ENCODE measurements around the gene UBTD1.
"Not testable (repeated sequence)": the region's sequence is repeated elsewhere in the genome, so short reads cannot be mapped to it uniquely, and the experiment has no call there.

UBTD1 gene

GRCh38 chr10:97498841-97499560 is at the start of gene UBTD1:
TSS of gene UBTD1 (plus strand) at chr10:97498924. CDS start at chr10:97499204, 280 bp downstream.
- DNase-seq (ENCODE audit: low read depth in 2 of 2) = peak in 1 of 2 donors; percentile 6

GRCh38 chr10:97450828-97451227 is 47.9 kb upstream of the UBTD1 start:
- no peak for DNase-seq (ENCODE audit: low read depth in 2 of 2)

- DNase-seq (ENCODE audit: low read depth in 2 of 2) = no peak
Measured at GRCh38 chr10:97451605-97452004, 47.1 kb upstream of the UBTD1 start.

- no peak for DNase-seq (ENCODE audit: low read depth in 2 of 2)
Measured at GRCh38 chr10:97452352-97452751, 46.4 kb upstream of the UBTD1 start.

- peak in 1 of 2 donors; percentile 8 for DNase-seq (ENCODE audit: low read depth in 2 of 2)
Measured at GRCh38 chr10:97454330-97455036, 44.2 kb upstream of the UBTD1 start.

GRCh38 chr10:97456034-97456685 is 42.6 kb upstream of the UBTD1 start:
- DNase-seq (ENCODE audit: low read depth in 2 of 2) = no peak

- DNase-seq (ENCODE audit: low read depth in 2 of 2) = no peak
Measured at GRCh38 chr10:97456686-97457065, 42.0 kb upstream of the UBTD1 start.

- DNase-seq (ENCODE audit: low read depth in 2 of 2) = no peak
Measured at GRCh38 chr10:97459111-97459510, 39.6 kb upstream of the UBTD1 start.

- no peak for DNase-seq (ENCODE audit: low read depth in 2 of 2)
Measured at GRCh38 chr10:97459933-97460332, 38.8 kb upstream of the UBTD1 start.

- no peak for DNase-seq (ENCODE audit: low read depth in 2 of 2)
Measured at GRCh38 chr10:97462309-97462708, 36.4 kb upstream of the UBTD1 start.

- no peak for DNase-seq (ENCODE audit: low read depth in 2 of 2)
Measured at GRCh38 chr10:97463363-97464132, 35.2 kb upstream of the UBTD1 start.

- DNase-seq (ENCODE audit: low read depth in 2 of 2) = no peak
Measured at GRCh38 chr10:97464226-97464625, 34.5 kb upstream of the UBTD1 start.

GRCh38 chr10:97465982-97466381 is 32.7 kb upstream of the UBTD1 start:
- no peak for DNase-seq (ENCODE audit: low read depth in 2 of 2)

- DNase-seq (ENCODE audit: low read depth in 2 of 2) = no peak
Measured at GRCh38 chr10:97466755-97467154, 32.0 kb upstream of the UBTD1 start.

- DNase-seq (ENCODE audit: low read depth in 2 of 2) = no peak
Measured at GRCh38 chr10:97468162-97468561, 30.6 kb upstream of the UBTD1 start.

- DNase-seq (ENCODE audit: low read depth in 2 of 2) = not testable (repeated sequence)
Measured at GRCh38 chr10:97468781-97469180, 29.9 kb upstream of the UBTD1 start.

GRCh38 chr10:97474918-97475317 is 23.8 kb upstream of the UBTD1 start:
- DNase-seq (ENCODE audit: low read depth in 2 of 2) = no peak

GRCh38 chr10:97475936-97476594 is 22.7 kb upstream of the UBTD1 start:
- DNase-seq (ENCODE audit: low read depth in 2 of 2) = no peak

- DNase-seq (ENCODE audit: low read depth in 2 of 2) = not testable (repeated sequence)
Measured at GRCh38 chr10:97479410-97479809, 19.3 kb upstream of the UBTD1 start.

- no peak for DNase-seq (ENCODE audit: low read depth in 2 of 2)
Measured at GRCh38 chr10:97479939-97480338, 18.8 kb upstream of the UBTD1 start.

- DNase-seq (ENCODE audit: low read depth in 2 of 2) = no peak
Measured at GRCh38 chr10:97481071-97481470, 17.7 kb upstream of the UBTD1 start.
